ENCODE data around the gene NRCAM. TPM values are rescaled to one million over a fixed set of nuclear protein-coding genes. Genes with fewer than 3 reads are reported as not detected.
A peak's percentile ranks its signal among the peaks of the same experiment; 100 is the strongest.

The NRCAM gene
- total RNA-seq, 1 donor from 2014 or later: 9.5 TPM

DNA sequence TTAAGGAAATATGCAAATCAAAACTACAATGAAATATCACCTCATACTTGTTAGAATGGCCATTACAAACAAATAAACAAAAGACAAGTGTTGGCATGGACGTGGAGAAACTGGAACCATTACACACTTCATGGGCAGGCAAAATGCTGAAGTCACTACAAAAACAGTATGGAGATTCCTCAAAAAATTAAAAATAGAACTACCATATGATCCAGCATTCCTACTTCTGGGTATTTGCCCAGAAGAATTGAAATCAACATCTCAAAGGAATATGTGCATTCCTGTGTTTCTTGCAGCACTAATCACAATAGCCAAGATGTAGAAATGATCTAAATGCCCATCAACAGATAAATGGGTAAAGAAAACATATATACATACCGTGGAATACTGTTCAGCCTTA, 83.6 kb downstream of the NRCAM start:
- TF ChIP-seq CTCF (IDR thresholded peaks at IDR 0.05): no peak
- no peaks in the 10 kb centered on the region for H3K27me3 Mint-ChIP-seq (ENCODE audit: low read depth)
- no peak for DNase-seq (ENCODE audit: low spot score)
- H3K4me1 Mint-ChIP-seq (ENCODE audit: low read depth): peaks cover 47% of the 10 kb centered on the region
- H3K9me3 Mint-ChIP-seq (ENCODE audit: low read depth): peaks cover 10% of the 10 kb centered on the region
- H3K27ac Mint-ChIP-seq (ENCODE audit: unreplicated experiment): peak overlapping the region; percentile 60
- H3K4me3 Mint-ChIP-seq (ENCODE audit: unreplicated experiment): no peak overlapping the region
- H3K36me3 Mint-ChIP-seq (ENCODE audit: low read depth): no peaks in the 10 kb centered on the region

GRCh38 chr7:108370616-108371015, 85.6 kb downstream of the NRCAM start:
- H3K27me3 Mint-ChIP-seq (ENCODE audit: low read depth): no peaks in the 10 kb centered on the region
- no peak for TF ChIP-seq CTCF (IDR thresholded peaks at IDR 0.05)
- no peak for DNase-seq (ENCODE audit: low spot score)
- H3K9me3 Mint-ChIP-seq (ENCODE audit: low read depth): peaks cover 10% of the 10 kb centered on the region
- peaks cover 53% of the 10 kb centered on the region for H3K4me1 Mint-ChIP-seq (ENCODE audit: low read depth)
- H3K4me3 Mint-ChIP-seq (ENCODE audit: unreplicated experiment): no peak overlapping the region
- no peaks in the 10 kb centered on the region for H3K36me3 Mint-ChIP-seq (ENCODE audit: low read depth)
- no peak overlapping the region for H3K27ac Mint-ChIP-seq (ENCODE audit: unreplicated experiment)

DNA sequence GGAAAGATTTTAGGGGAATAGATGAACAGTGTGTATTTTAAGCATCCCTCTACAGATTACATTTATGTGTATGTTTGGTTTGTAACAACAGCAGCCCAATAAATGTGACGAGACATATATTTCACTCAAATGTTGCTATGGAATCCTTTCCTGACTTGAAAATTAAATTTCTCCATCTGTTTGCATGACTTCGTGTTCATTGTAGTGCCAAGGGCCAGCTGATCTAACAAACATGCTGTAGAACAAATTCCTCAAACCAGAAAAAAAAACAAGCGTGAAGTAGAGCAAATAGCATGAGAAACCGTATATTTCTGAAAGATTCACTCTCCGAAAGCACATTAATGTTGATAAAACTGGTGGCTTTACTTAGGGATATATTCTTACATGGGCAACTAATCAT, 87.8 kb downstream of the NRCAM start:
- Mint-ChIP-seq H3K4me3 (ENCODE audit: unreplicated experiment) (peak overlapping the region; percentile 3), H3K4me1 (ENCODE audit: low read depth) (peaks cover 53% of the 10 kb centered on the region)
- no peak for TF ChIP-seq CTCF (IDR thresholded peaks at IDR 0.05)

GRCh38 chr7:108367946-108368345, 88.3 kb downstream of the NRCAM start:
- Mint-ChIP-seq H3K4me3 (ENCODE audit: unreplicated experiment) (no peak overlapping the region), H3K36me3 (ENCODE audit: low read depth) (no peaks in the 10 kb centered on the region), H3K9me3 (ENCODE audit: low read depth) (peaks cover 10% of the 10 kb centered on the region), H3K4me1 (ENCODE audit: low read depth) (peaks cover 50% of the 10 kb centered on the region), H3K27me3 (ENCODE audit: low read depth) (no peaks in the 10 kb centered on the region), H3K27ac (ENCODE audit: unreplicated experiment) (peak overlapping the region; percentile 78)
- no peak for DNase-seq (ENCODE audit: low spot score)
- TF ChIP-seq CTCF (IDR thresholded peaks at IDR 0.05): no peak

More for the DNA sequence above, 87.8 kb downstream of the NRCAM start:
- Mint-ChIP-seq H3K27ac (ENCODE audit: unreplicated experiment) (peak overlapping the region; percentile 78), H3K9me3 (ENCODE audit: low read depth) (peaks cover 10% of the 10 kb centered on the region), H3K27me3 (ENCODE audit: low read depth) (no peaks in the 10 kb centered on the region), H3K36me3 (ENCODE audit: low read depth) (no peaks in the 10 kb centered on the region)
- no peak for DNase-seq (ENCODE audit: low spot score)

- peaks cover 10% of the 10 kb centered on the region for H3K9me3 Mint-ChIP-seq (ENCODE audit: low read depth)
- H3K27ac Mint-ChIP-seq (ENCODE audit: unreplicated experiment): no peak overlapping the region
- DNase-seq (ENCODE audit: low spot score): no peak
- H3K36me3 Mint-ChIP-seq (ENCODE audit: low read depth): no peaks in the 10 kb centered on the region
- no peaks in the 10 kb centered on the region for H3K27me3 Mint-ChIP-seq (ENCODE audit: low read depth)
- H3K4me1 Mint-ChIP-seq (ENCODE audit: low read depth): peaks cover 43% of the 10 kb centered on the region
- H3K4me3 Mint-ChIP-seq (ENCODE audit: unreplicated experiment): no peak overlapping the region
- TF ChIP-seq CTCF (IDR thresholded peaks at IDR 0.05): no peak
Observed at GRCh38 chr7:108367314-108367713, 88.9 kb downstream of the NRCAM start.
